NCI-H226 (cell line): Measurements from ENCODE around the gene ANXA8.

Source experiments
- DNase-seq: peaks from one replicate; pipeline ENCODE4 v3.0.0-alpha.2; 2015

The ANXA8 gene

GRCh38 chr10:47445720-47446119, 38.2 kb downstream of the ANXA8 start:
- DNase-seq: no peak

- no peak for DNase-seq
Measured at GRCh38 chr10:47444047-47444446, 39.9 kb downstream of the ANXA8 start.

DNA sequence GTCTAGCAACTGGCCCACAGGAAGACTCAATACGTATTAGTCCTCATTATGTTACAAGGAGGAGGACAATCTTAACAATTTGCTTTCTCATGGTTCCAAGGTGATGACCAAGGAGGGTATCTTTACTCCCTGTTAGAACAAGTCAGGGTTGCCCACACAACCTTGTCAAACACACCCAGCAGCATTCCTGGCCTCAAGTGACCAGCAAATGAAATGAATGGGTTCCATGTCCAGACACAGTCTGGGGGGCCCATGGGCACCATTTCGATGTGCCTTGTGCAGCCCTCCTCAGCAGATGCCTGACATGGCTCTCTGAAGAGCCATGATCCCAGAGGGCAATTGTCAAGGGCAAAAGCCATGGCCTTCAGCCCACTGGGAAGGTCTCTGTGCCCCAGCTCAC, 40.8 kb downstream of the ANXA8 start:
- DNase-seq: no peak

DNA sequence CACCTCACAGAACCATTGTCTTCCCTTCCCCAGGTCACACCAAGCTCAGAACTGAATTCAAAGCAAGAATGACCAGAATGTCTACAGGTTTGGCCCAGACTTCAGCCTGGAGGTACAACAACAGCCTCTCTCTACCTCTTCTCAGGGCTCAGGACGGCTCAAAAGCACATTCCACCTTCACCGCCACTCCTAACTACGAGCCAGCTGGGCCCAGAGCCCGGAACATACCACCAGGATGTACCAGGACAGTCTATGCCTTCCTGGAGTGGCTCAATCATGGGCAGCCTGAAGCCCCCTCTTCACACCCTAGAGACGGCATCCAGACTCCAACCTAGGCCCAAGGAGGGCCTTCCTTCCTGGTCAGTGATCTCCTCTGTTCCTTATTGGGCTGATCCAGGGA, 41.6 kb downstream of the ANXA8 start:
- DNase-seq: no peak

DNA sequence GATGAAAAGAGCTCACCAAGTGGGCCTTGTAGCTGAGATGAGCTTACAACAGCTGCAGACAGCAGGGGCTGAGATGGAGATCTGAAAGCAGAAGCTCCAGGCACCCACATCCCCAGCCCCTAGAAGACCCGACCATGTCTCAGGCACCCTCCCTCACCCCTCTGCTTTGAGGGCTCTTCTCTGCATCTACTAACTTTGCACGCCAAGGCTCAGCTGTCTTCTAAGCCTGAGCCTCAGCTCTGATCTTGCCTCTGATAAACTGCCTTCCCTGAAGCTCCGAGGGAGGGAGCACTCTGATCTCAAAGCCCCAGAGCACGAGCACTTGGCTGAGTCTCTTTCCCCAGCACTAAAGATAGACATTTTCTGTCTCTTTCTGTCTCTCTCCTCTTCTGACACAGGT, 42.0 kb downstream of the ANXA8 start:
- DNase-seq: no peak

GRCh38 chr10:47440207-47440606, 43.7 kb downstream of the ANXA8 start:
- no peak for DNase-seq

DNA sequence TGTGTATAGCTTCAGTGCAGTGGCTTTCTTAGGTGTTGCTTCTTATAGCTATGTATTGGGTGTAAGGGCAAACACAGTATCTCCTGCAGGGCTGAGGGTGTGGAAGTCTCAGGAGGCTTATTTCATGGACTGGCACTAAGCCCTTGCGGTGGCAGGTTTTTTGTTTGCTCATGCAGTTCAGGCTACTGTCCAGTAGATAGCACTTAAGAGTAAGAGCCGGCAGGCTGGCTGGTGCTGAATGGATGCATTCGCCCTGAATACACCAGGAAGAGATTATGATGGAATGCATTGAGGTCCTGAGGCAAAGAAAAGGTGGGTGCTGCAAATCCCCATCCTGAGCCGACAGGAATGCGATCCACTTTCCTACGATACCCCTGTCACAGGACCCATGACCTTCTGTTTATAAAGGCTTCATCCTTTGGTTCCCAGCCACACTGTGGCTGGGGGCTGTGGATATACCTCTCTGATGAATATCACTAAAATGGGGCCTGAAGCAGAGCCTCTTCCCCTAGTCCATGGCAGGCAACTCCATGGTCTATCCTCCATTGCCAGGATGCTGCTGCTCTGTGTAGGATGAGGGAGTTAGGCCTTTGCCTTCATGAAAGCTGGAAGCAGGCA, 44.9 kb downstream of the ANXA8 start:
- DNase-seq: peak; percentile 76

- DNase-seq: no peak
Measured at GRCh38 chr10:47435081-47435480, 48.8 kb downstream of the ANXA8 start.

DNA sequence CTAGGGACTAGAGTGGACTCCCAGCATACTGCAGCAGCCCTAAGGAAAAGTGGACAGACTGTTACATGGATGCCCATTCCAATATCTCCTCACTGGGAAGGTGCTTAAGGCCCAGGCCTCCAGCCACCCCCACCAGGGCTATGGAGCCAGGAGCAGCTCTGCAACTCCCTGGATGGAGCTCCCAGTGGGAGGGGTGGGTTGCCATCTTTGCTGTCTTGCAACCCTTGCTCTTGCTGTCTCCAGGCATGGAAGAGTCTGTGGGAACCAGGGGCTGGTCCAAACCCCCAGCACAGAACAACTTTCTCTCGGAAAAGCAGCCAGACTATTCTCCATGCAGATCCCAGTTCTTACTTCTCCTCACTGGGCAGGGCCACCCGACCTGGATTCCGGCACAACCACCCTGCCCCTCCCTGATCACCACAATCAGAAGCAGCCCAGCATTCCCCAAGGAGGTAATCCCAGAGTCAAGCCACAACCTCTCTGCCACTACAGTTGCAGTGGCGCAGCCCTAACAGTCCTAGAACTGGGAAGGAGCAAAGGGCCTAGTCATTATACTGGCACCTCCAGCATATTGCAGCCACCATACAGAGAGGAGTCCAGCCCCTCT, 58.0 kb downstream of the ANXA8 start:
- DNase-seq: no peak

DNA sequence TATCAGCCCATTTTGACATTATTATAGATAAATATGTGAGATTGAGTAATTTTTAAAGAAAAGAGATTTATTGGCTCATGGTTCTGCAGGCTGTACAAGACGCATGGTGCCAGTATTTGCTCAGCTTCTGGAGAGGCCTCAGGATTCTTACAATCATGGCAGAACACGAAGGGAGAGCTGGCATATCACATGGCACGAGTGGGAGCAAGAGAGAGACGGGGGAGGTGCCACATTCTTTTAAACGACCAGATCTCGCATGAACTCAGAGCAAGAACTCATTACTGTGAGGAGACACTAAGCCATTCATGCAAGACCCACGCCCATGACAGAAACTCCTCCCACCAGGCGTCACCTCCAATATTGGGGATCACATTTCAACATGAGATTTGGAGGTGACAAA, 59.7 kb downstream of the ANXA8 start:
- DNase-seq: no peak

- DNase-seq: no peak
Measured at GRCh38 chr10:47423476-47423875, 60.4 kb downstream of the ANXA8 start.

- DNase-seq: no peak
Measured at GRCh38 chr10:47421057-47421952, 62.6 kb downstream of the ANXA8 start.

DNA sequence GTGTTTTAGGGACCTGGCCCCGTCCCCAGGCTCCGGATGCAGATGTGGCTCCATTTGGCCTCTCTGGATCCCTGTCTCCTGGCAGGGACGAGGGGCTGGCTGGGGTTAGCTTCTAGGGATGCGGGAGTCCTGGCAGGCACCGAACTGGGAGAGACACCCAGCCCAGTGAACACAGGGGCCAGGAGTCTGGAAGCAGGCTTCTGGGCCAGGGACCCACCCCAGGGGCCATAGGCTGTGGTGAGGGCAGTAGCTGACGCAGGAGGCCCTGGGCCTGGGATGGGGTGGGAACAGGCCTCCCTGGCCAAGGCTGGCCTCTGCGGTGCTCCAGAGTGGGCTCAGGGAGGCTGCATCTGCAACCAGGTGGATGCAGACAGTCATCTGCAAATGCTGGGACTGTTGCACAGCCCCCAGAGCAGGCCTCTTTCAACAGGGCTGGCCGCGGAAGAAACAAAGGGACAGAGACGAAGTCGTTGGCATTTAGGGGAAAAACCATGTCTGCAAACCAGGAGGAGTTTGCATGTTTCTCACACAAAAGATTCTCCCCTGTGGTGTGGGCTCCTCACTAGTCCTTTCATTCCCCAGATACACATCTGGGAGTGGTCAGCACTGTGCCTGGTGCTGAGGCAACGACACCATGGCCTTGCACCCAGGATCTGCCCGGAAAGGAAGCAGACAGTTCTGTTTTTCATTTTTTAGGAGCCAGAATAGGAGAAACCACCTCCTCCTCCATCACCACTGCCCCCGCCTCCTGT, 63.4 kb downstream of the ANXA8 start:
- DNase-seq: no peak

- no peak for DNase-seq
Measured at GRCh38 chr10:47419421-47419820, 64.5 kb downstream of the ANXA8 start.

DNA sequence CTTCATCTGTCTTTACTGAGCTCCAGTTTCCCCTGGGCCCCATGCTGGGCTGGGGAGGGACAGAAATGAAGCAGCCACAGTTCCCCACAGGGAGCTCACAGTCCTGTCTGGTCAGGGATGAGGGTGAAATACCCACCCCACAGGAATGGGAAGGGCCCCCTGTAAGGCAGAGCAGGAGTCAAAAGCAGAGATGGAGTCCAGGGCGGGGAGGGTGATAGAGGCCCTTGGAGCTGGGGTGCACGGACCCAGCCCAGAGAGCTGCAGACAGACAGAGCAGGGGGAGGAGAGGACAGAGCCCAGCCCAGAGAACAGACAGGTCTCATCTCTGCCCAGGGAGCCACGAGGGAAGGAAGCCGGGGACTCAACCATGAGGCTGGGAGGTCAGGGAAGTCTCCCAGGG, 64.9 kb downstream of the ANXA8 start:
- no peak for DNase-seq

- no peak for DNase-seq
Measured at GRCh38 chr10:47418321-47418720, 65.6 kb downstream of the ANXA8 start.
